Hepatocyte (in vitro differentiated cells): ENCODE measurements around the gene PTGIS. TPM values are rescaled to one million over a fixed set of nuclear protein-coding genes. Genes with fewer than 3 reads are reported as not detected.

ENCODE experiments used
- DNase-seq: peaks from one replicate; pipeline ENCODE4 v3.0.0-alpha.2; 2016; ENCODE audit warnings: low spot score
- H2AFZ ChIP-seq: fragments of 200-600 bp; sonication (generic); 2 replicates; pipeline ENCODE4 v1.6.0; 2016; ENCODE audit warnings: antibody characterized with exemption, mild to moderate bottlenecking
- H3K27ac ChIP-seq: fragments of 200-600 bp; sonication (generic); 2 replicates; pipeline ENCODE4 v1.5.1; 2016; ENCODE audit warnings: mild to moderate bottlenecking
- H3K27me3 ChIP-seq: fragments of 200-600 bp; sonication (generic); 2 replicates; pipeline ENCODE4 v1.6.1; 2016
- H3K36me3 ChIP-seq: fragments of 200-600 bp; sonication (generic); replicated peaks from 2 replicates; pipeline ENCODE4 v1.5.1; 2016; ENCODE audit warnings: low read depth; ENCODE audit not compliant: insufficient read depth
- H3K4me1 ChIP-seq: fragments of 200-600 bp; sonication (generic); 2 replicates; pipeline ENCODE4 v1.5.1; 2016; ENCODE audit warnings: mild to moderate bottlenecking, moderate library complexity; ENCODE audit not compliant: insufficient read depth
- H3K4me2 ChIP-seq: fragments of 200-600 bp; sonication (generic); 2 replicates; pipeline ENCODE4 v1.6.0; 2016
- H3K4me3 ChIP-seq: fragments of 200-600 bp; sonication (generic); 2 replicates; pipeline ENCODE4 v1.5.1; 2016; ENCODE audit warnings: mild to moderate bottlenecking
- H3K79me2 ChIP-seq: fragments of 200-600 bp; sonication (generic); 2 replicates; pipeline ENCODE4 v1.6.0; 2017; ENCODE audit warnings: mild to moderate bottlenecking
- H3K9me2 ChIP-seq: fragments of 200-600 bp; sonication (generic); replicated peaks from 2 replicates; pipeline ENCODE4 v1.6.0; 2017; ENCODE audit warnings: mild to moderate bottlenecking; ENCODE audit not compliant: insufficient read depth
- H3K9me3 ChIP-seq: fragments of 200-600 bp; sonication (generic); 2 replicates; pipeline ENCODE4 v1.5.1; 2016; ENCODE audit warnings: low read depth, mild to moderate bottlenecking
- H4K20me1 ChIP-seq: fragments of 200-600 bp; sonication (generic); 2 replicates; pipeline ENCODE4 v1.6.0; 2016; ENCODE audit warnings: mild to moderate bottlenecking; ENCODE audit not compliant: insufficient read depth, poor library complexity, severe bottlenecking
- EZH2 ChIP-seq: fragments of 200-600 bp; sonication (generic); IDR thresholded peaks from 2 replicates; pipeline ENCODE4 v1.6.1; 2016; ENCODE audit warnings: antibody characterized with exemption, mild to moderate bottlenecking, borderline replicate concordance
- EZH2phosphoT487 ChIP-seq: fragments of 200-600 bp; sonication (generic); IDR thresholded peaks from one replicate; pipeline ENCODE4 v1.6.1; 2018; ENCODE audit warnings: antibody characterized with exemption, mild to moderate bottlenecking, low read depth, moderate library complexity; ENCODE audit not compliant: unreplicated experiment, severe bottlenecking
- WGBS: methylation state at CpG from one replicate; pipeline ENCODE4 v1.1.6; 2016; ENCODE audit warnings: low lambda C conversion rate; ENCODE audit errors: missing lambda C conversion rate; 5-methylcytosine and 5-hydroxymethylcytosine counted together
- polyA plus RNA-seq: library from polyadenylated mRNA; unstranded; fragments of >200 nt; fragmentation: Nextera tagmentation; extraction: Ambion mirVana; gene quantifications from 2 replicates; pipeline ENCODE4 v1.2.1, GENCODE V29; 2016
- total RNA-seq: library from RNA; depleted of rRNA; stranded (reverse); fragments of >200 nt; gene quantifications from 2 replicates; pipeline ENCODE4 v1.2.3, GENCODE V29; 2014
- TF ChIP-seq, protein P1 (sequence below): fragments of 200-600 bp; sonication (generic); IDR thresholded peaks from 2 replicates; pipeline ENCODE4 v1.5.1; 2016; ENCODE audit warnings: antibody characterized with exemption, mild to moderate bottlenecking; ENCODE audit not compliant: poor library complexity

Gene PTGIS
- total and polyA plus RNA-seq, 2 experiments from 2014 or later = 25.4 to 26.1 TPM

DNA sequence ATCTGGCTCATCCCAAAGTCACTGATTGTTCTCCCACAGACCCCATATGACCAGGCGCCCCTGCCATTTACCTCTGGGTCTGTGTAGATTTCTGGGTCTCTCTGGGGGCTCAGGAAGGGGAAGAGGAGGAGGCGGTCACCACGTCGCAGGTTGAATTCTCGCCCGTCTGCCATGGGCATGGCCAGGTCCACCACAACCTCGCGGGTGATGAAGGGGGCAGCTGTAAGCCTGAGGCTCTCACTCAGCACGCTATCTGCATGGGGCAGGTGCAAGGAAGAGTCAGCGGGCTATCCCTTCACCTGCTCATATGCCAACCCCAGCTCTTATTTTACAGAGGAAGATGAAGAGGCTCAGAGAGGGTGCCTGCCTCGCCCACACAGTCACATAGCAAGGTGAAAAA, 54.9 kb downstream of the PTGIS start:
- Histone ChIP-seq H3K27ac (no peak overlapping the region), H3K4me2 (no peak overlapping the region), H3K9me2 (no peaks in the 10 kb centered on the region), H3K36me3 (no peaks in the 10 kb centered on the region), H3K4me3 (no peak overlapping the region), H3K9me3 (no peaks in the 10 kb centered on the region), H3K27me3 (no peaks in the 10 kb centered on the region), H4K20me1 (no peaks in the 10 kb centered on the region), H2AFZ (no peak overlapping the region), H3K79me2 (no peaks in the 10 kb centered on the region), H3K4me1 (peaks cover 10% of the 10 kb centered on the region)
- TF ChIP-seq EZH2 (no peak), EZH2phosphoT487 (no peak)
- TF ChIP-seq, protein P1, sequence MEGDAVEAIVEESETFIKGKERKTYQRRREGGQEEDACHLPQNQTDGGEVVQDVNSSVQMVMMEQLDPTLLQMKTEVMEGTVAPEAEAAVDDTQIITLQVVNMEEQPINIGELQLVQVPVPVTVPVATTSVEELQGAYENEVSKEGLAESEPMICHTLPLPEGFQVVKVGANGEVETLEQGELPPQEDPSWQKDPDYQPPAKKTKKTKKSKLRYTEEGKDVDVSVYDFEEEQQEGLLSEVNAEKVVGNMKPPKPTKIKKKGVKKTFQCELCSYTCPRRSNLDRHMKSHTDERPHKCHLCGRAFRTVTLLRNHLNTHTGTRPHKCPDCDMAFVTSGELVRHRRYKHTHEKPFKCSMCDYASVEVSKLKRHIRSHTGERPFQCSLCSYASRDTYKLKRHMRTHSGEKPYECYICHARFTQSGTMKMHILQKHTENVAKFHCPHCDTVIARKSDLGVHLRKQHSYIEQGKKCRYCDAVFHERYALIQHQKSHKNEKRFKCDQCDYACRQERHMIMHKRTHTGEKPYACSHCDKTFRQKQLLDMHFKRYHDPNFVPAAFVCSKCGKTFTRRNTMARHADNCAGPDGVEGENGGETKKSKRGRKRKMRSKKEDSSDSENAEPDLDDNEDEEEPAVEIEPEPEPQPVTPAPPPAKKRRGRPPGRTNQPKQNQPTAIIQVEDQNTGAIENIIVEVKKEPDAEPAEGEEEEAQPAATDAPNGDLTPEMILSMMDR = no peak
- no peak for DNase-seq
- 97% methylated on average over 11 of the region's 11 CpGs for whole genome bisulfite sequencing

DNA sequence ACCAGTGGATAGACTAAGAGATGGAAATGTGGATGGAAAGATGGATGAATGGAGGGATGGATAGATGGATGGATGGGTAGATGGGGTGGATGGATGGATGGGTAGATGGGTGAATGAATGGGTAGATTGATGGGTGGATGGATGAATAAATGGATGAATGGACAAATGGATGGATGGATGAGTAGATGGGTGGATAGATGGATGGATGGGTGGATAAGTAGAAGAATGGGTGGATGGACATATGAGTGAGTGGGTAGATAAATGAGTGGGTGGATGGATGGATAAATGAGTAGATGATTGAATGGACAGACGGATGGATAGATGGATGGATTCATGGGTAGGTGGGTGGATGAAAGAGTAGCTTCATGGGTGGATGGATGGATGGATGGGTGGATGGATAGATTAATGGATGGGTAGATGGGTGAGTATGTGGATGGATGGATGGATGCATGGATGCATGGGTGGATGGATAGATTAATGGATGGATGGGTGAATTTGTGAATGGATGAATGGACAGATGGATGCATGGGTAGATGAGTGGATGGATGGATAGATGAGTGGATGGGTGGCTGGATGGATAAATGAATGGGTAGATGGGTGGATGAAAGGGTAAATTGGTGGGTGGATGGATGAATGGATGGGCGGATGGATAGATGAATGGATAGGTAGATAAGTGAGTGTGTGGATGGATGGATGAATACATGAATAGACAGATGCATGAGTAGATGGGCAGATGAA, 56.0 kb downstream of the PTGIS start:
- Histone ChIP-seq H2AFZ (no peak overlapping the region), H3K36me3 (no peaks in the 10 kb centered on the region), H3K27me3 (no peaks in the 10 kb centered on the region), H3K9me2 (no peaks in the 10 kb centered on the region), H3K27ac (no peak overlapping the region), H3K4me2 (no peak overlapping the region), H3K9me3 (no peaks in the 10 kb centered on the region), H4K20me1 (no peaks in the 10 kb centered on the region), H3K4me1 (peaks cover 10% of the 10 kb centered on the region), H3K79me2 (no peaks in the 10 kb centered on the region), H3K4me3 (no peak overlapping the region)
- no peak for DNase-seq
- TF ChIP-seq, protein P1 = no peak
- 95% methylated on average over 2 of the region's 2 CpGs for WGBS

DNA sequence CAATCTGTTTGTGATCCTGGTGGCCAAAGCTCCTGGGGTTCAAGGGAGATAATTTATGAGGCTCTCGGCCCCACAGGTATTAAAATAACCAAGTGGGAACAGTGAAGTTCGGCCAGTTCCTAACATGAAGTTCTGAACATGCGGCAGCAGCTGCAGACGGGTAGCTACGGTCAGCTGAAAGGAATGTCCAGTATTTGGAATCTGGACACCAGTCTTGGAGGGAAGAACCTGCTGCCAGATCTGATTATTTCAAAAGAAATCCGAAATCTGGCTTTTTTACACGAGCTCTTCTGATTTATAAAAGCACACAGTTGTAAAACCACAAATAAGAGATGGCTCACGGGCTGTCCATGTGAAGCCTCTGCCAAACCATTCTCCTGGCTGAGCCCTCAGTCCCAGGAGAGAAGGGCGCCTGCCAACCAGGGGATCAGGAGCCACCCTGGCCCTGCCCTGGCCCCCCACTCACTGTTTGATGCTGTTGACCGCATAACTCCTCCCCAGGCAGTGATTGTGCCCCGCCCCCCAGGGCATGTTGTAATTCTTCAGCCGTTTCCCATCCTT, 57.3 kb downstream of the PTGIS start:
- Histone ChIP-seq H3K9me3 (no peaks in the 10 kb centered on the region), H3K4me3 (no peak overlapping the region), H3K9me2 (no peaks in the 10 kb centered on the region), H3K4me2 (peak overlapping the region; percentile 37), H3K4me1 (peaks cover 10% of the 10 kb centered on the region), H2AFZ (no peak overlapping the region), H3K79me2 (no peaks in the 10 kb centered on the region), H4K20me1 (no peaks in the 10 kb centered on the region), H3K27me3 (no peaks in the 10 kb centered on the region), H3K27ac (peak overlapping the region; percentile 19), H3K36me3 (no peaks in the 10 kb centered on the region)
- WGBS = 58% methylated on average over 12 of the region's 12 CpGs
- peak; percentile 36 for DNase-seq
- TF ChIP-seq EZH2phosphoT487 (no peak), EZH2 (no peak)
- TF ChIP-seq, protein P1 = no peak
